GM19025 (cell line): ENCODE results near the gene BTRC.

ENCODE experiments used
- ATAC-seq: cut with Tn5 transposase; IDR thresholded peaks from one replicate; pipeline ENCODE4 v1.9.1; 2021; ENCODE audit warnings: mild to moderate bottlenecking, low read depth, moderate library complexity; ENCODE audit not compliant: unreplicated experiment

BTRC gene

DNA sequence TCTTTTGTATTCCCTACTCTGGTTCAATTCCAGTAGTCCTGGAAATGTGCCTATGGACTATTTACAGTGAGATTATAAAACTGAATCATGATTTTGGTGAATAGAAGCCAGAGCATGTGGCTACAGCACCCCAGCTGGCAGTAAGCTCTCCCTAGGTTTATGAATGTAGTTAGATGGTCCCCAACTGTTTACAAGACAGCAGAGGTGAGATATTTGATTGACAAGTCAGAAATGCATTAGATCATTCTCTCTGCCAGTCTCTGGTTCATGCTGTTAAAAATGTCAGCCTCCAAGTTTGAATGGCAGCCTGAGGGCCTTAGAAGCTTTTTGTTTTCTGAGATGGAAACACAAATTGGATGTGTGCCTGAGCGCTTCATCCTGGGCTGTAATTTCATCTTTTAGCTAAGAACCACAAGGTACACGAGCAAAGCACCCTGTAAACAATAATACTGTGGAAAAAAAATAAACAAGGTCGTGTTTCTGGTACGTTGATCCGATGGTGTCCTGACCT, 85.0 kb downstream of the BTRC start:
- ATAC-seq = no peak

- ATAC-seq = no peak
Measured at GRCh38 chr10:101441541-101442455, 87.8 kb downstream of the BTRC start.

GRCh38 chr10:101442456-101442800, 88.5 kb downstream of the BTRC start:
- ATAC-seq = no peak

DNA sequence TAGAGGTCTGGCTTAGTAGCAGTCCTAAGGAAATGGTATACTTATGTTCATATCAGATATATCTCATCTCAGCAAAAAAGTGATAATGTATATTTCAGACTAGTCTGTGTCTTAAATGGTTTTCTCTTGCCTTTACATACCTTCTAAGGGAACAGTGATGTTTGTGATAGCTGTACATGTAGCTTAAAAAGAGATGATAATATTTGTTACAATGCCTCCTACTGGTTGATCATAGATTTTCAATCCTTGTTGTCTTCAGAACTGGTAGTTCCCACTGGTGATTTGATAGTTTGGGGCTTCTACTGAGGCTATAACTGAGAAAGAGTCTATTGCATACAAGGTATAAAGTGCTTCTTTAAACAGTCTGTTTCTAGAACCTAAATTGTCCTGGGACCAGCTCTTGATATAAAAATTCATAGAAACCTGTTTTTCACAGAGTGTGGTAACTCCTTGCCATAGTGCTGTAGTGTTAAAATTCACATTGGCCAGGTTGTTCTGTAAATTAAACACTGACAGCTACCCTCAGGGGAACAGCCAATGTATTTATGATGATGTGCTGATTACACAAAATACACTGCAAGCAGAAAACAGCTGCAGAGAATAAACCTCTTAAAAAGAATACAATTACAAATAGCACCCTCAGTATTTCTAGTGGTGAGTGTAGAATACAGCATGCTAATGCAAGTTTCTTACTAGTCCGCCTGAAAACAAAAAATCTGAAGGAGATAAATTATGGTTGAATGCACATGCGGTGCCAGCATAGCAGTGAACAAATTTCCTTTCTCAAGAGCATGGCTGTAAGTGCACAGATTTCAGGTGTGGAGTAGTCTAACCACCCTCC, 90.3 kb downstream of the BTRC start:
- no peak for ATAC-seq

DNA sequence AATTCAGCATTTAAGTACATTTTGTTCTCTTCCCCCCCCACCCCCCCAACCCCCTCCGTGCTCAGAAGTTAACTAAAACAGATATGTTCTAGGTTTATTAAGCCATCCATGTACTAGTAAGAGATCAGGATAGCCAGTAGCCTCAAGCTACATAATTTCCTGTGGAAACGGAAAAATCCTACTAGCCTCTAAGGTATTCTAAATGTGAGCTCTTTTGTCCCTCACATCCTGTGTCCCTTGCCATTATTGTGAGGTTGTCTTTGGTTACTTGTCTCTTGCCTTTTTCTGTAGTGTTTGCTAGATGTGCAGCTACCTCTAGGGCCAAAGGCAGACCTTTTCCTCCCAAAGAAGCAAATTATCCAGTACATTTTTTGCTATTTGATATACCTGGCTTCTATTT, 92.1 kb downstream of the BTRC start:
- ATAC-seq = no peak

DNA sequence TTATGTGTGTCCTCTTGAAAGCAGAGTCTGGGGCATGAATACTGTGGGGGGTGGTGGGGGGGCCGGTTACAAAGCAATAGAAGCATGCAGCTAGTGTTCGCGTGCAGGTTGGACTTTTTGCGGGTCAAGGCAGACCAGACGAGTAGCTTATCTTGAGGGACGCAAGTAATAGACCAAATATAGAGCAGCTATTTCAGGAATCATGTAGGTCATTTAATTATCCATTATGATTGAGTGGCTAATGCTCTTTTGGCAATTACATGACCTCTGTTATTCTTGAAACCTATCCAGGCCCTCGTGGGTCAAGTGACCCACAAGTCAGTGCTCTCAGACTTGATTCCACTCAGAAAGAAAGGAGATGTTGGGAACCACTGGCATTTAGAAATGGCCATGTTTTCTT, 93.0 kb downstream of the BTRC start:
- ATAC-seq = no peak

GRCh38 chr10:101447477-101447876, 93.5 kb downstream of the BTRC start:
- ATAC-seq = no peak

DNA sequence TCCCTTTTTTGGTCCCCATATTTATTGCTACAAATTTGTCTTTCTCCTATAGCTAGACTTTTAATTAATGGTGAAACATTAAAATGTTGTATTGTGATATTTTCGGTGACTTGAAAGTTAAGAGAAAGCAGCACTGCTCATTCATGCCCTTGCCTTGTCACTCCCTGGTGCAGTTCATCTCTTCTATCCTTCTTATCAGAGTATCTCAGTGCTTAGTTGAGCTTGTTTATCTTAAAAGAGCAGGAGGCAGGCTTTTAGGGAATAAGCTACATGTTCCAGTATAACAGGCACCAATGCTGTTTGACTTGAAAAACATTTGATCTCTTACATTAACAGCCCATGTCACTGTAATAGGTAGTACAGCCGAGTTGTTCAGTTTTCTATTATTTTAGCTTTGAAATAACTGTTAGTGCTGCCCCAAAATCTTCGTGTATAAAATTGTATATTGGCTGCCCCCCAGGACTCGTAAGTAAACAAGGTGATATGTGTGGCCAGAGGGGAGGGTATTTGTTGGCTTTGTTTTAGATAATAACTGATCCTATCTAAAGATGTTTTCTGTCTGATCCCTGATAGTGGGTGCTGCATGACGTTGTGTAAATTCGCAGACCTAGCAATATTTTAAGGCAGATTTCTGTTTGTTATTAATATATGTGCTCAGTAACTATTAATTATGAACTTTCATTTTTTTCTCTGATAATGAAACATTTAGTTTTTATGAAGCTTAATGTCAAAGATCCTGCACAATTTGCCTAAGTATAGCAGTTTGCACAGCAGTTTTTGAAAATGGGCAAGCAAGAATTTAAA, 96.5 kb downstream of the BTRC start:
- no peak for ATAC-seq

DNA sequence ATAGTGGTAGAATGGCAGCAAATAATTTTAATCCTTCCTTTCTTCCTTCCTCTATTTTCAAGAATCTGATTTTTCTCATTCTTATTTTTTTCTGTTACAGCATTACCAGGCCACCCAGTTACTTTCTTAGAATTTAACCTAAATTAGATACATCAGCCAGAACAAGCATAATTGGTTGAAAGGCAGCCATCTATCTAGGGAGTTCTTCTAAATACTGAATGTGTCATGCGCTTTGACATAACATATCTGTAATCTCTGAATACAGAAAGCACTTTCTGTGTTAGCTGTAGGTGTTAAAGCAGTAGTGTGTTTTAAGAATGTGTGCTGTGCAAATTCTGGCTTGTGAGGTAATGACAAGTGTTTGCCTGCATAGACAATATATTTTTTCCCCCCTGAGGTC, 97.3 kb downstream of the BTRC start:
- ATAC-seq = no peak

GRCh38 chr10:101451667-101452069, 97.7 kb downstream of the BTRC start:
- no peak for ATAC-seq

DNA sequence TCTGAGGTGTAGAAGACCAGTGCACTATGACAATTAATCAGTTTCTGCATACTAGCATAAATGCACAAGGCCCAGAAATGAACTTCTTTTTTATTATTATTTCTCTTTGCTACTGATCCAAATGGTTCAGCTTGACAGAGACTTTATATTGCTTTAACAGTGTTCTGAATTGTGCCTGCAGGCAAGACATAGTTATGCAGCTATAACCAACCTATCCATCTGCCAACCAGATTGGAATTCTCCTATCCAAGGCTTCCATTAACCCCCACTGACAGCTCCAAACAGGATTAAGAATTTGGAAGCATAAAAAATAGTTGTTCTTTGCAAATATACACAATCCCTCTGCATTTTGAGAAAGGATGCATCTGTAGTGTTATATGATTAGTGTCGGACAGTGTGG, 98.2 kb downstream of the BTRC start:
- ATAC-seq = no peak

GRCh38 chr10:101452593-101452992, 98.6 kb downstream of the BTRC start:
- no peak for ATAC-seq

GRCh38 chr10:101453318-101453717, 99.4 kb downstream of the BTRC start:
- no peak for ATAC-seq

GRCh38 chr10:101453791-101454718, 100.1 kb downstream of the BTRC start:
- no peak for ATAC-seq

DNA sequence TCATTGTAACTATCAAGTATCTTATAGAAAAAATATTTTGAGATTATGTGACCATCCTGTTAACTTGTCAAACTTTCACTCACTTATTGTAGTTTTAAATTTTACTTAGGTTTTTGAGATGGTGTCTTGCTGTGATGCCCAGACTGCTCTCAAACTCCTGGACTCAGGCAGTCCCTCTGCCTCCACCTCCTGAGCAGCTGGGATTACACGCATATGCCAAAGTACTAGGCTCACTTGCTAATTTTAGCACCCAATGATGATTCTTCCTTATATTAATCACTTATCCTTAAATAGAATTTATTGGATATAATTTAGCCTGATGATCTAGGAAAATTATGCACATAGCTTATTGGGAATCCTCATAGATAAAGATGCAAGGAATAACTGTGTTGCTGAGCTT, 104.9 kb downstream of the BTRC start:
- ATAC-seq = no peak

DNA sequence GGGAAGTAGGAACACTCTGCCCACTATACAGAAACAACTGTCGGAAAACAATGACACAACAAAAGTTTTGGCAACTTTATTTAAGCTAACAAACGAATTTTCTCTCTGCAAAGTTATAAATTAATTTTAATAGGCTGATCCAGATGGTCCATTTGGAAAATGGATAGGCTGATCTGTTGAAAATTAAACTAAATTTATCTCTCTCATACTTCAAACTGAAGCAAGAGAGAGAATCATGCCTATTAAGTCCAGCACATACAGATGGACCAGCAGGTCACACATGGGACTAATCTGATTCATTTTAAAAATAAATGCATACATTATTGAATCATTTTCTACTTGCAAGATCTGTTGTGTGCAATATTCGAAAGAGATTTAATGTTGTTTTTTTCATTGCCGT, 110.1 kb downstream of the BTRC start:
- no peak for ATAC-seq

DNA sequence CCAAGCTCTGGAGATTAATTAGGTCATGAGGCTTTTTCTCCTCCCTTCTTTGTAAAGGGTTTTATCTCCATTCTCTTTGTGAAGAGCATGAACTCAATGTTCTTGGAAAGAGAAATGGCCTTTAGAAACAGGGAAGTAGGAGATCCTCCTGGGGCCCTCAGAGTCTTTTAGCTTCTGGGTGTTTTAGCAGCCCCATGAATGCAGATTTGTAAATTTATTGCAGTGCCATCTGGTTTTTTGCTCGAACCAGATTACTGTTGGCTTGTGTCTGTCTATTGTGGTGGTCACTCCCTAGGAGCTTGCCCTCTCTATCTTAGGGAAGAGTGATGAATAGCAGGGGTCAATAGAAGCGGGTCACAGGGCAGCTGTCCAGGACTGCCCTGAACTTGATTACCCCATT, 110.6 kb downstream of the BTRC start:
- no peak for ATAC-seq

GRCh38 chr10:101466016-101466912, 112.3 kb downstream of the BTRC start:
- ATAC-seq = no peak
